22Rv1 (cell line): ENCODE results near the gene RAET1G.

Experiments used
- CTCF ChIP-seq: fragments of 450-650 bp; IDR thresholded peaks from 2 replicates; pipeline ENCODE4 v1.5.1; 2017; ENCODE audit warnings: mild to moderate bottlenecking
- ZFX ChIP-seq: fragments of 450-650 bp; IDR thresholded peaks from 2 replicates; pipeline ENCODE4 v1.6.1; 2017; ENCODE audit warnings: antibody characterized with exemption, borderline replicate concordance

- TF ChIP-seq CTCF (no peak), ZFX (no peak)
Measured at GRCh38 chr6:149899926-149900619, 22.8 kb downstream of the RAET1G start.
